GM12865 (cell line): ENCODE data around the gene CD164.

Experiments used
- DNase-seq: peaks from one replicate; pipeline ENCODE4 v3.0.0; 2010; ENCODE audit warnings: low read depth
- H3K4me3 ChIP-seq: 2 replicates; pipeline ENCODE4 v1.5.1; 2011; ENCODE audit warnings: mild to moderate bottlenecking, low read depth, low read length, control low read depth
- CTCF ChIP-seq: IDR thresholded peaks from 2 replicates; pipeline ENCODE4 v1.5.1; 2011; ENCODE audit warnings: low read length, control low read depth, low read depth, inconsistent platforms; ENCODE audit not compliant: insufficient read depth; ENCODE audit errors: missing control alignments

CD164 gene

DNA sequence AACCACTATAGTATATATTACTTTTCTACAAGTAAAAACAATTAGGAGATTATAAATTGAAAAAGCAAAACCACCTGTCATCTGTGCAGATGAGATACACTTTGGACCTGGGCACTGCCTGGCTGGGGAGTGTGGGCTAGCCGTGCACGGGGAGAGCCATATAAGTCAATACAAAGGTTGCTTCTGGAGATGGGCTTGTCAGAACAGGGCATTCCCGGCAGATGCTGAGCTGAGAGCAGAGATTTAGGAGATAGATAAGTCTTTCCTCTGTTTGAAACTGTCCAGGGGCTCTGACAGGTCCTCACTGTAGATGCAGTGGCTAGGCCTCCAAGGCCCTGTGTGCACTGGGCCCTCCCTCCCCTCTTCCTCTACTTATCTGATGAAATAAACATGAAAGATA is 34.5 kb downstream of the CD164 start:
- DNase-seq, result no peak
- H3K4me3 ChIP-seq, result no peak overlapping the region
- no peak for TF ChIP-seq CTCF

DNA sequence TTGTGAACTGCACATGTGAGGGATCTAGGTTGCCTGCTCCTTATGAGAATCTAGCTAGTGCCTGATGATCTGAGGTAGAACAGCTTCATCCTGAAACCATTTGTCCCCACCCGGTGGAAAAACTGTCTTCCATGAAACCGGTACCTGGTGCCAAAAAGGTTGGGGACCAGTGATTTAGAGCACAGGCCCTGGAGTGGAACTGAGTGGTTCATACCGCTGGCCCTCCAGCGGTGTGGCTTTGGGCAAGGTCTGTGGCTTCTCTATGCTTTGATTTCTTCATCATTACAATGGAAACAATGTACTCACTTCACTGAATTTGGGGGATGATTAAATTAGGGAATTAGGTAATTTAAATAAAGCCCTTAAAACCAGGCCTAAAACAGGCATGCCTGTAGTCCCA is 36.3 kb downstream of the CD164 start:
- no peak overlapping the region for H3K4me3 ChIP-seq
- TF ChIP-seq CTCF, result no peak
- DNase-seq, result no peak

DNA sequence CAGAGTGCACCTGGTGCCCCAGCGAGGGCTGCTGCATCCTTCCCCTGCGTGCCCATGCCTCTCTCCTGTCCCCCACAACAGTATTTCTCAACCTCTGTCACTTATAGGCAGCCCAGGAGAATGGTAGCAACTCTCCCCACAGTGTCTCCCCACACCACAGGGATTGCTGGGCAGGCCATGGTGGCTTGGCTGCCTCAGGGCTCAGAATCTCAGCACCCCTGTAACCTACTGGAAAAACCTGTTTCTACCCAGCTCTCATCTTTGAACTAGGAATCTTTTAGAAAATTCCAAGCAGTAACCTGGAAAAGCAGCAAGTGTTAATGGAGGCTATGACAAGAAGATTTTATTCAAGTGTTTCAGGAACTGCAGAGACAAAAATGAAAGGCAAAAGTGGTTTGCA is 38.0 kb downstream of the CD164 start:
- no peak overlapping the region for H3K4me3 ChIP-seq
- TF ChIP-seq CTCF, result no peak
- no peak for DNase-seq

GRCh38 chr6:109343518-109343917 is 38.7 kb downstream of the CD164 start:
- no peak for TF ChIP-seq CTCF
- no peak overlapping the region for H3K4me3 ChIP-seq
- no peak for DNase-seq

DNA sequence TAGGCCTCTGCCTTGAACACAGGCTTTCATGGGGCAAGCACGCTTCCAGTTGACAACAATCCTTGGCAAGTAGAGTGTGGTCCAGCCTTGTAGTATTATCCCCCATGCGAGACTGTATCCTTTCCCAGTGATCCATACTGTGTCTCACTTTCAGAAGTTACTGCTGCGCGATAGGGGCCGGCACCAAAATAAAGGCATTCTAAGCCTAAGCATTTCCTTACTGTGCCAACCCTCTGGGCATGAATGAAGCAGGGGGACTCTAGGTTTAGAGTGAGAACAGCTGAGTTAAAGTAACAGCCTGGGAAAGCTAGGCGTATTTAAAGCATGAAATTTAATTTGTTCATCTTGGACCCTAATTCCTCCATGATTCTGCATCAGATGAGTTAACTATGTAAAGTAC is 39.4 kb downstream of the CD164 start:
- H3K4me3 ChIP-seq, result no peak overlapping the region
- TF ChIP-seq CTCF, result no peak
- DNase-seq, result no peak

DNA sequence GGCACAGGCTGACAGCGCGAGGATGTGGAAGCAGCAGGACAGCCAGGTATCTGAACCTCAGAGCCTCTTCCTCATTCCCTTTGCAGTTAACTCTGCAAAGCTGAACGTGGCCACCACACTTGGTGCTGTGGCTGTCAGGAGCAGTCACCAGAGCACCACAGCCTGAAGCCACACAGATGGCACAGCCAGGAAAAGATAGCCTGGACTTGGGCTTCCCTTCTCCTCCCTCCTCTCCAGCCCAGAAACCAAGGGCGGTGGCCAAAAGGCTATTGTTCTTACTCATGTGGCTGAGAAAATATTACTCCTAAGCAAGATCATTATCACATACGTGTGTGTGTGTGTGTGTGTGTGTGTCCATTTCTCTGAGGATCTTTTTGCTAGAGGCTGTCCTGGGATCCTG is 39.8 kb downstream of the CD164 start:
- DNase-seq, result no peak
- no peak for TF ChIP-seq CTCF
- no peak overlapping the region for H3K4me3 ChIP-seq

DNA sequence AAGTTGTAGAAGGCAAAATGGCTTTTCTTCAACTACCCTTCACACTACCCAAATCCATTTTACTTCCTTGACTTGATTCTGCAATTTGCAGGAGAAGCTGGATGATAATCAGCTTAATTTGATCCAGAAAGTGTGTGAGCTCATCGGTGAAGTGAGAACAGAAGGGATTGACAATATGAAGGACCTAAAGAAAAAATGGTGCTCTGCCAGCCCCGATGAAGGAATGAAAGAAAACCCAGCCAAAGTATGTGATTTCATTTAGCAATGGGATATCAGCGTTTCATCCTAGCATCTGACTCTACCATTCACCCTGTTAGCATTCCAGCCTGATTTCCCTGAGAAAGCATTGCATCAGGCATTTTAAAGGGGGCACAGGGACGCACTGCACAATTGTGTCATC is 41.5 kb downstream of the CD164 start:
- H3K4me3 ChIP-seq, result no peak overlapping the region
- DNase-seq, result no peak
- no peak for TF ChIP-seq CTCF
